ENCODE data around the gene MPG. TPM values are rescaled to one million over a fixed set of nuclear protein-coding genes. Genes with fewer than 3 reads are reported as not detected.
"Not testable (repeated sequence)": the region's sequence is repeated elsewhere in the genome, so short reads cannot be mapped to it uniquely, and the experiment has no call there.

The MPG gene
- total RNA-seq, 5 donors from 2014 or later (not counting 1 experiment from before 2014, with no cell fraction given): 18.3 to 48.2 (median 38.7) TPM

GRCh38 chr16:35011-35677, 42.9 kb upstream of the MPG start:
- H3K4me1 ChIP-seq (ENCODE audit: control insufficient read depth in 1 of 2, extremely low read depth in 1 of 2, insufficient read depth in 2 of 2, low read length in 2 of 2): peaks cover 6 to 19% of the 10 kb centered on the region in 2 experiments
- POLR2A ChIA-PET: no interaction called here
- no peak overlapping the region for H3K27ac ChIP-seq (ENCODE audit: low read length)
- CTCF ChIA-PET: no interaction called here
- Mint-ChIP-seq H3K27me3 (no peaks in the 10 kb centered on the region), H3K27ac (no peak overlapping the region), H3K9me3 (no peaks in the 10 kb centered on the region), H3K4me1 (peaks cover 20 to 41% (median 22%) of the 10 kb centered on the region in 3 donors), H3K4me3 (peak overlapping the region in 1 of 3 donors; percentile 21), H3K36me3 (peaks cover 9% of the 10 kb centered on the region)
- ATAC-seq (replicated peaks in 1 of 4) (no peak), DNase-seq (no peak)
- H3K36me3 ChIP-seq (ENCODE audit: control insufficient read depth in 2 of 2, extremely low read depth in 1 of 2, insufficient read depth in 1 of 2, low read length in 1 of 2): no peaks in the 10 kb centered on the region
- no peak overlapping the region for H3K4me3 ChIP-seq (ENCODE audit: control insufficient read depth in 1 of 2, extremely low read depth in 1 of 2, low read length in 1 of 2)
- WGBS (ENCODE audit: insufficient coverage): 86% methylated on average over 17 of the region's 17 CpGs
- H3K9me3 ChIP-seq: no peaks in the 10 kb centered on the region
- no peaks in the 10 kb centered on the region for H3K27me3 ChIP-seq (replicated peaks in 1 of 2; ENCODE audit: control insufficient read depth in 2 of 2, extremely low read depth in 1 of 2, insufficient read depth in 2 of 2, low read length in 1 of 2)

- H3K4me1 ChIP-seq (ENCODE audit: control insufficient read depth in 1 of 2, extremely low read depth in 1 of 2, insufficient read depth in 2 of 2, low read length in 2 of 2): peaks cover 6 to 19% of the 10 kb centered on the region in 2 experiments
- Mint-ChIP-seq H3K27ac (no peak overlapping the region), H3K4me1 (peaks cover 20 to 41% (median 22%) of the 10 kb centered on the region in 3 donors), H3K9me3 (no peaks in the 10 kb centered on the region), H3K36me3 (peaks cover 9% of the 10 kb centered on the region), H3K4me3 (no peak overlapping the region), H3K27me3 (no peaks in the 10 kb centered on the region)
- WGBS (ENCODE audit: insufficient coverage): 90% methylated on average over 9 of the region's 11 CpGs
- POLR2A ChIA-PET: no interaction called here
- CTCF ChIA-PET: no interaction called here
- H3K36me3 ChIP-seq (ENCODE audit: control insufficient read depth in 2 of 2, extremely low read depth in 1 of 2, insufficient read depth in 1 of 2, low read length in 1 of 2): no peaks in the 10 kb centered on the region
- H3K9me3 ChIP-seq: no peaks in the 10 kb centered on the region
- H3K4me3 ChIP-seq (ENCODE audit: control insufficient read depth in 1 of 2, extremely low read depth in 1 of 2, low read length in 1 of 2): no peak overlapping the region
- ATAC-seq (replicated peaks in 1 of 4) (no peak), DNase-seq (no peak)
- H3K27ac ChIP-seq (ENCODE audit: low read length): no peak overlapping the region
- no peaks in the 10 kb centered on the region for H3K27me3 ChIP-seq (replicated peaks in 1 of 2; ENCODE audit: control insufficient read depth in 2 of 2, extremely low read depth in 1 of 2, insufficient read depth in 2 of 2, low read length in 1 of 2)
These were observed 42.2 kb upstream of the MPG start for GRCh38 chr16:35678-36305.

GRCh38 chr16:36336-36984, 41.6 kb upstream of the MPG start:
- no peaks in the 10 kb centered on the region for H3K27me3 Mint-ChIP-seq
- Histone ChIP-seq H3K4me1 (ENCODE audit: control insufficient read depth in 1 of 2, extremely low read depth in 1 of 2, insufficient read depth in 2 of 2, low read length in 2 of 2) (peaks cover 6 to 19% of the 10 kb centered on the region in 2 experiments), H3K27ac (ENCODE audit: low read length) (no peak overlapping the region), H3K36me3 (ENCODE audit: control insufficient read depth in 2 of 2, extremely low read depth in 1 of 2, insufficient read depth in 1 of 2, low read length in 1 of 2) (peaks cover under 1 to 2% of the 10 kb centered on the region in 2 donors), H3K4me3 (ENCODE audit: control insufficient read depth in 1 of 2, extremely low read depth in 1 of 2, low read length in 1 of 2) (no peak overlapping the region), H3K27me3 (replicated peaks in 1 of 2; ENCODE audit: control insufficient read depth in 2 of 2, extremely low read depth in 1 of 2, insufficient read depth in 2 of 2, low read length in 1 of 2) (no peaks in the 10 kb centered on the region), H3K9me3 (no peaks in the 10 kb centered on the region)
- H3K4me1 Mint-ChIP-seq: peaks cover 20 to 45% (median 22%) of the 10 kb centered on the region in 3 donors
- no peak for DNase-seq
- H3K36me3 Mint-ChIP-seq: peaks cover 9% of the 10 kb centered on the region
- no peak overlapping the region for H3K27ac Mint-ChIP-seq
- ChIA-PET CTCF (no interaction called here), POLR2A (no interaction called here)
- H3K4me3 Mint-ChIP-seq: no peak overlapping the region
- no peak for ATAC-seq (replicated peaks in 1 of 4)
- H3K9me3 Mint-ChIP-seq: no peaks in the 10 kb centered on the region
- WGBS (ENCODE audit: insufficient coverage): 99% methylated on average over 9 of the region's 15 CpGs

GRCh38 chr16:37511-37910, 40.5 kb upstream of the MPG start:
- H3K4me3 Mint-ChIP-seq: peak overlapping the region in 1 of 3 donors; percentile 40
- H3K27ac ChIP-seq (ENCODE audit: low read length): no peak overlapping the region
- ChIA-PET CTCF (no interaction called here), POLR2A (no interaction called here)
- DNase-seq (peak in 1 of 35 experiments; percentile 4), ATAC-seq (replicated peaks in 1 of 4) (no peak)
- WGBS (ENCODE audit: insufficient coverage): no CpG with 5 or more reads among the region's 5 CpGs
- peaks cover 17% of the 10 kb centered on the region for H3K36me3 Mint-ChIP-seq
- peaks cover 2 to 6% of the 10 kb centered on the region in 2 donors for H3K36me3 ChIP-seq (ENCODE audit: control insufficient read depth in 2 of 2, extremely low read depth in 1 of 2, insufficient read depth in 1 of 2, low read length in 1 of 2)
- no peaks in the 10 kb centered on the region for H3K27me3 Mint-ChIP-seq
- H3K9me3 ChIP-seq: no peaks in the 10 kb centered on the region
- peaks cover 6 to 26% of the 10 kb centered on the region in 2 experiments for H3K4me1 ChIP-seq (ENCODE audit: control insufficient read depth in 1 of 2, extremely low read depth in 1 of 2, insufficient read depth in 2 of 2, low read length in 2 of 2)
- H3K27me3 ChIP-seq (replicated peaks in 1 of 2; ENCODE audit: control insufficient read depth in 2 of 2, extremely low read depth in 1 of 2, insufficient read depth in 2 of 2, low read length in 1 of 2): no peaks in the 10 kb centered on the region
- H3K27ac Mint-ChIP-seq: no peak overlapping the region
- H3K4me1 Mint-ChIP-seq: peaks cover 28 to 53% (median 31%) of the 10 kb centered on the region in 3 donors
- H3K4me3 ChIP-seq (ENCODE audit: control insufficient read depth in 1 of 2, extremely low read depth in 1 of 2, low read length in 1 of 2): no peak overlapping the region
- no peaks in the 10 kb centered on the region for H3K9me3 Mint-ChIP-seq

- Mint-ChIP-seq H3K27ac (peak overlapping the region; percentile 77 to 79), H3K4me1 (peaks cover 34 to 59% (median 38%) of the 10 kb centered on the region in 3 donors), H3K36me3 (peaks cover 22% of the 10 kb centered on the region), H3K4me3 (peak overlapping the region in 1 of 3 donors; percentile 40)
- POLR2A ChIA-PET; H3K4me3 ChIP-seq (ENCODE audit: control insufficient read depth in 1 of 2, extremely low read depth in 1 of 2, low read length in 1 of 2); H3K27me3 ChIP-seq (replicated peaks in 1 of 2; ENCODE audit: control insufficient read depth in 2 of 2, extremely low read depth in 1 of 2, insufficient read depth in 2 of 2, low read length in 1 of 2); DNase-seq; H3K27me3 Mint-ChIP-seq; H3K9me3 ChIP-seq; H3K9me3 Mint-ChIP-seq; ATAC-seq (replicated peaks in 1 of 4): not testable (repeated sequence)
- Histone ChIP-seq H3K27ac (ENCODE audit: low read length) (peak overlapping the region; percentile 63), H3K4me1 (ENCODE audit: control insufficient read depth in 1 of 2, extremely low read depth in 1 of 2, insufficient read depth in 2 of 2, low read length in 2 of 2) (peaks cover 6 to 30% of the 10 kb centered on the region in 2 experiments), H3K36me3 (ENCODE audit: control insufficient read depth in 2 of 2, extremely low read depth in 1 of 2, insufficient read depth in 1 of 2, low read length in 1 of 2) (peaks cover 2 to 12% of the 10 kb centered on the region in 2 donors)
- WGBS (ENCODE audit: insufficient coverage): 99% methylated on average over 7 of the region's 11 CpGs
- CTCF ChIA-PET: interaction anchor here in 1 of 2 donors (0.9 kb wide), 1 partner anchor 59 kb away, joined by 8 read pairs; no protein-coding TSS in a partner anchor
These were observed 39.8 kb upstream of the MPG start for GRCh38 chr16:38206-38605.
